HCT116 (cell line): ENCODE results near the gene FBXO31.

ENCODE experiments used
- CEBPB ChIP-seq: IDR thresholded peaks from 2 replicates; pipeline ENCODE4 v1.6.1; 2012; ENCODE audit warnings: low read depth
- CTCF ChIP-seq, 3 experiments: fragments of 200-600 bp in 1 of 3; sonication (generic) in 1 of 3; IDR thresholded peaks in 2 of 3; conservative IDR thresholded peaks in 1 of 3; 2 replicates each; pipeline ENCODE4 v1.5.1; 2012 to 2017; ENCODE audit warnings: low read depth in 2 of 3, low read length in 2 of 3, antibody characterized with exemption in 1 of 3, borderline replicate concordance in 1 of 3, control low read depth in 1 of 3, mild to moderate bottlenecking in 1 of 3, mixed read lengths in 1 of 3, mixed run types in 1 of 3, moderate library complexity in 1 of 3; ENCODE audit not compliant: insufficient read depth in 1 of 3
- EZH2 ChIP-seq: fragments of 200-600 bp; sonication (generic); IDR thresholded peaks from 2 replicates; pipeline ENCODE4 v1.6.1; 2017; ENCODE audit warnings: antibody characterized with exemption, mixed run types
- POLR2A ChIP-seq: IDR thresholded peaks from 2 replicates; pipeline ENCODE4 v1.7.0; 2011; ENCODE audit warnings: borderline replicate concordance; ENCODE audit not compliant: insufficient read depth, insufficient read length; ENCODE audit errors: extremely low read depth
- POLR2AphosphoS5 ChIP-seq: IDR thresholded peaks from 2 replicates; pipeline ENCODE4 v1.6.1; 2011; ENCODE audit warnings: mild to moderate bottlenecking, low read depth, low read length, moderate library complexity
- REST ChIP-seq: IDR thresholded peaks from 2 replicates; pipeline ENCODE4 v1.6.1; 2012; ENCODE audit warnings: low read depth

- no peak; a peak in 1 of 6 replicates for TF ChIP-seq CTCF (IDR thresholded peaks at IDR 0.05 in 2 of 3, conservative IDR thresholded peaks at IDR 0.05 in 1 of 3; ENCODE audit: borderline replicate concordance in 1 of 3, insufficient read depth in 1 of 3, low read depth in 2 of 3, low read length in 2 of 3)
- TF ChIP-seq POLR2A: no peak
- no peak for TF ChIP-seq EZH2
- no peak for TF ChIP-seq REST
- TF ChIP-seq CEBPB: no peak
- TF ChIP-seq POLR2AphosphoS5: no peak
Measured at GRCh38 chr16:87421003-87421912, 37.7 kb upstream of the FBXO31 start.
